Colonic mucosa (tissue), 4 donors: ENCODE measurements around the gene PLXNA4. TPM values are rescaled to one million over a fixed set of nuclear protein-coding genes. Genes with fewer than 3 reads are reported as not detected.

Experiments
- DNase-seq: peaks from one replicate; pipeline ENCODE4 v3.0.0-alpha.2; 2020
- H3K27ac ChIP-seq: fragments of 200-600 bp; one replicate; pipeline ENCODE4 v1.8.0; 2021
- H3K27me3 ChIP-seq: fragments of 200-600 bp; one replicate; pipeline ENCODE4 v1.8.0; 2021
- H3K36me3 ChIP-seq: fragments of 200-600 bp; one replicate; pipeline ENCODE4 v1.8.0; 2021
- H3K4me1 ChIP-seq: fragments of 200-600 bp; one replicate; pipeline ENCODE4 v1.8.0; 2021; ENCODE audit warnings: mild to moderate bottlenecking
- H3K4me3 ChIP-seq: fragments of 200-600 bp; one replicate; pipeline ENCODE4 v1.8.0; 2021
- H3K9ac ChIP-seq, 2 donors: one replicate each; pipeline ENCODE4 v1.7.0; 2013; ENCODE audit warnings: control low read depth in 2 of 2, low read depth in 2 of 2, low read length in 2 of 2
- H3K9me3 ChIP-seq: fragments of 200-600 bp; one replicate; pipeline ENCODE4 v1.8.0; 2021
- CTCF ChIP-seq: fragments of 200-600 bp; IDR thresholded peaks from one replicate; pipeline ENCODE4 v1.8.0; 2022; ENCODE audit warnings: antibody characterized with exemption, mild to moderate bottlenecking
- intact Hi-C: fragments of 100-400 bp; cut with DNase I; formaldehyde crosslinking; loops from one replicate; pipeline ENCODE4 v1.14.1; 2022
- total RNA-seq, 2 donors: library from RNA; stranded (reverse); fragmentation: NEBNext Ultra II Directional in 1 of 2; extraction: Animal tissue kit (Norgen Biotek cat#: 25700) in 1 of 2; gene quantifications; one replicate each; pipeline ENCODE4 v1.2.1, GENCODE V29; 2021
- donor health status: healthy.
- donor health status: DM: no; HTN: no; CAD: no.
- donor health status: DM: no; HTN: no; CAD: no.

The PLXNA4 gene
- total RNA-seq, 2 donors from 2014 or later, result 0.15 to 0.77 TPM

- Histone ChIP-seq H3K4me1 (no peaks in the 10 kb centered on the region), H3K27ac (no peak overlapping the region), H3K27me3 (no peaks in the 10 kb centered on the region), H3K9ac (no peak overlapping the region), H3K9me3 (no peaks in the 10 kb centered on the region), H3K36me3 (no peaks in the 10 kb centered on the region), H3K4me3 (no peak overlapping the region)
- no peak for DNase-seq
- no peak for TF ChIP-seq CTCF
- intact Hi-C loops, result no loop called here
Observed at GRCh38 chr7:132527467-132528410, 48.5 kb downstream of the PLXNA4 start.

DNA sequence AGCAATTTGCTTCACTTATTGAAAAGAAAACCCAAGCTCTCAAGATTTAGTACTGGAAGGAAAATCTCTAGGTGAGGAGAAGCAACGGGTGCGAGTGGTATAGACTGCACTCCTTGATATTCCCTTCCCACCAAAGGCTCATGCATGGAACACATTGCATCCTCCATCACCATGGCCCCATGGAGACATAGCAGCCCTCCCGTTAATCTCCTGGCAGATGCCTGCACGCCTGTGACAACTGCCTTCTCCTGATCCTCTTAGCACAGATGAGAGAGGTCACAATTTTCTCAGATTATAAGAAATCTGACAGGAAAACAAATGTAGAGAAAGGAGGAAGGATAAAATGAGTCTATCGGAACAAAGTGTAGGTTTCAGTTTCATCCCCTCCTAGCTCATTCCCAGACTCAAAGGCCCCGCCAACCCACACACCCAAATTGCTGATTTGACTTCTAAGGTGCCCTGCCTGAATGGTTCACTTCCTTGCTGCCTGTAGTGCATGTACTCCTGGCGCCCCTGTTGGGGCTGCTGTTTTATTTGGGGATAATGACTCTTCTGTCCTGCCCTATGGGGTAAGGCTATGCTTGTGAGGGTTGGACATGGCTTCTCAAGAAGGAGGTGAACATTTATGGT, 50.0 kb downstream of the PLXNA4 start:
- no peak for TF ChIP-seq CTCF
- H3K27ac ChIP-seq, result no peak overlapping the region
- no peaks in the 10 kb centered on the region for H3K36me3 ChIP-seq
- intact Hi-C loops, result no loop called here
- H3K9ac ChIP-seq, result no peak overlapping the region
- no peak for DNase-seq
- no peaks in the 10 kb centered on the region for H3K4me1 ChIP-seq
- H3K27me3 ChIP-seq, result no peaks in the 10 kb centered on the region
- H3K4me3 ChIP-seq, result no peak overlapping the region
- no peaks in the 10 kb centered on the region for H3K9me3 ChIP-seq

DNA sequence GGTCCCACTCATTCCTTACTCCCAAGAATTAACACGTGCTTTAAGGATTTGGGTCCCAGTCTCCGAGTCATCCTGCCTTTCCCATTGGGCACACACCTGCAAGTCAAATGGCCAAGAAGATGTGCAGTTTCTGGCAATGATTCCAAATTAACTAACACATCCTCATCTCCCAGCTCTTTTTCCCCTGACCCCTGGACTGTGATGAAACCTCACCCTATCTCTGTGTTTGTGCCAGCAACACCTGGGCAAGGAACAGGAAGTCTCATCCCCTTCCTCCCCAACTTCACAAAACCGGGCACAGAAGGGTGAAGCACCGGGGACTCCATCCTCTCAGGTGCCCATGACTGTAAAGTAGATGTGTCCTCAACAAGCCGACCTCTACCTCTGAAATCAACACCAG, 54.8 kb downstream of the PLXNA4 start:
- Histone ChIP-seq H3K9me3 (no peaks in the 10 kb centered on the region), H3K27me3 (no peaks in the 10 kb centered on the region), H3K4me1 (no peaks in the 10 kb centered on the region), H3K4me3 (no peak overlapping the region), H3K9ac (no peak overlapping the region), H3K27ac (no peak overlapping the region), H3K36me3 (no peaks in the 10 kb centered on the region)
- intact Hi-C loops, result no loop called here
- no peak for TF ChIP-seq CTCF
- no peak for DNase-seq

- no peaks in the 10 kb centered on the region for H3K36me3 ChIP-seq
- H3K27me3 ChIP-seq, result no peaks in the 10 kb centered on the region
- no peak for DNase-seq
- no peak overlapping the region for H3K27ac ChIP-seq
- H3K9ac ChIP-seq, result no peak overlapping the region
- TF ChIP-seq CTCF, result no peak
- intact Hi-C loops, result no loop called here
- H3K9me3 ChIP-seq, result no peaks in the 10 kb centered on the region
- no peak overlapping the region for H3K4me3 ChIP-seq
- no peaks in the 10 kb centered on the region for H3K4me1 ChIP-seq
Observed at GRCh38 chr7:132520591-132521280, 55.5 kb downstream of the PLXNA4 start.

GRCh38 chr7:132519936-132520335, 56.3 kb downstream of the PLXNA4 start:
- no peak overlapping the region for H3K27ac ChIP-seq
- no peak for TF ChIP-seq CTCF
- intact Hi-C loops, result no loop called here
- H3K27me3 ChIP-seq, result no peaks in the 10 kb centered on the region
- no peaks in the 10 kb centered on the region for H3K9me3 ChIP-seq
- no peak overlapping the region for H3K9ac ChIP-seq
- H3K4me1 ChIP-seq, result no peaks in the 10 kb centered on the region
- no peaks in the 10 kb centered on the region for H3K36me3 ChIP-seq
- H3K4me3 ChIP-seq, result no peak overlapping the region
- DNase-seq, result no peak
